Putamen (tissue), 1 donor: Measurements from ENCODE around the gene B4GALT2.

ENCODE experiments used
- DNase-seq: peaks from one replicate; pipeline ENCODE4 v3.0.0-alpha.2; 2016; ENCODE audit warnings: low spot score

B4GALT2 gene

GRCh38 chr1:44010935-44011471 is 32.0 kb downstream of the B4GALT2 start:
- peak; percentile 92 for DNase-seq

- DNase-seq = no peak
These were observed 33.4 kb downstream of the B4GALT2 start for GRCh38 chr1:44012404-44012803.

GRCh38 chr1:44012941-44013609 is 34.1 kb downstream of the B4GALT2 start:
- DNase-seq = no peak

GRCh38 chr1:44013949-44014348 is 34.9 kb downstream of the B4GALT2 start:
- DNase-seq = no peak

- DNase-seq = no peak
These were observed 35.5 kb downstream of the B4GALT2 start for GRCh38 chr1:44014365-44015104.

GRCh38 chr1:44015206-44015605 is 36.2 kb downstream of the B4GALT2 start:
- no peak for DNase-seq

GRCh38 chr1:44016041-44016889 is 37.3 kb downstream of the B4GALT2 start:
- no peak for DNase-seq

GRCh38 chr1:44016890-44017400 is 37.9 kb downstream of the B4GALT2 start:
- DNase-seq = no peak

GRCh38 chr1:44019466-44019948 is 40.5 kb downstream of the B4GALT2 start:
- DNase-seq = peak; percentile 77

- no peak for DNase-seq
These were observed 41.5 kb downstream of the B4GALT2 start for GRCh38 chr1:44020464-44020863.

GRCh38 chr1:44021156-44021555 is 42.1 kb downstream of the B4GALT2 start:
- no peak for DNase-seq

- DNase-seq = no peak
These were observed 42.7 kb downstream of the B4GALT2 start for GRCh38 chr1:44021581-44022321.

- DNase-seq = no peak
These were observed 45.3 kb downstream of the B4GALT2 start for GRCh38 chr1:44024031-44024902.

- no peak for DNase-seq
These were observed 46.0 kb downstream of the B4GALT2 start for GRCh38 chr1:44024903-44025525.

GRCh38 chr1:44025816-44026215 is 46.8 kb downstream of the B4GALT2 start:
- no peak for DNase-seq

- DNase-seq = no peak
These were observed 48.3 kb downstream of the B4GALT2 start for GRCh38 chr1:44027320-44027719.

GRCh38 chr1:44029260-44029910 is 50.4 kb downstream of the B4GALT2 start:
- DNase-seq = no peak

GRCh38 chr1:44029911-44030604 is 51.0 kb downstream of the B4GALT2 start:
- DNase-seq = peak; percentile 89
